Myocyte (in vitro differentiated cells): ENCODE results near the gene LDAH. TPM values are rescaled to one million over a fixed set of nuclear protein-coding genes. Genes with fewer than 3 reads are reported as not detected.
"Not testable (repeated sequence)": the region's sequence is repeated elsewhere in the genome, so short reads cannot be mapped to it uniquely, and the experiment has no call there.

Experiments
- DNase-seq: peaks from one replicate; pipeline ENCODE4 v3.0.0-alpha.2; 2012; ENCODE audit warnings: low read depth
- polyA plus RNA-seq: library from polyadenylated mRNA; unstranded; fragments of >200 nt; gene quantifications from one replicate; pipeline ENCODE4 v1.2.1, GENCODE V29; 2012; ENCODE audit warnings: missing spikeins
- total RNA-seq: library from RNA; depleted of rRNA; stranded (reverse); fragments of >200 nt; gene quantifications from 2 replicates; pipeline ENCODE4 v1.2.3, GENCODE V29; 2014

LDAH gene
- 14.7 and 15.7 TPM in 2 replicates for total RNA-seq
- 8.7 TPM for polyA plus RNA-seq

GRCh38 chr2:20822535-20823490, at the start of gene LDAH:
Gene LDAH (minus strand): TSS chr2:20823101. CDS start chr2:20801463, 21,638 bp downstream.
- peak; percentile 95 for DNase-seq

- no peak for DNase-seq
Observed at GRCh38 chr2:20868377-20868776, 45.5 kb upstream of the LDAH start.

- no peak for DNase-seq
Observed at GRCh38 chr2:20862850-20863249, 39.9 kb upstream of the LDAH start.

GRCh38 chr2:20855456-20855855, 32.6 kb upstream of the LDAH start:
- no peak for DNase-seq

- no peak for DNase-seq
Observed at GRCh38 chr2:20852670-20853069, 29.8 kb upstream of the LDAH start.

- no peak for DNase-seq
Observed at GRCh38 chr2:20852139-20852538, 29.2 kb upstream of the LDAH start.

- DNase-seq = no peak
Observed at GRCh38 chr2:20844246-20844645, 21.3 kb upstream of the LDAH start.

- DNase-seq = no peak
Observed at GRCh38 chr2:20839052-20839451, 16.2 kb upstream of the LDAH start.

GRCh38 chr2:20838016-20838415, 15.1 kb upstream of the LDAH start:
- peak; percentile 1 for DNase-seq

- DNase-seq = no peak
Observed at GRCh38 chr2:20836521-20836920, 13.6 kb upstream of the LDAH start.

GRCh38 chr2:20834331-20834730, 11.4 kb upstream of the LDAH start:
- no peak for DNase-seq

GRCh38 chr2:20832606-20833005, 9.7 kb upstream of the LDAH start:
- DNase-seq = no peak

GRCh38 chr2:20829861-20830260, 7.0 kb upstream of the LDAH start:
- DNase-seq = no peak

GRCh38 chr2:20823917-20824316, 1.0 kb upstream of the LDAH start:
- no peak for DNase-seq

GRCh38 chr2:20818820-20819219, 4.1 kb downstream of the LDAH start:
- DNase-seq = no peak

- DNase-seq = no peak
Observed at GRCh38 chr2:20815216-20815615, 7.7 kb downstream of the LDAH start.

GRCh38 chr2:20812779-20813178, 10.1 kb downstream of the LDAH start:
- no peak for DNase-seq

GRCh38 chr2:20806286-20806685, 16.6 kb downstream of the LDAH start:
- no peak for DNase-seq

- DNase-seq = no peak
Observed at GRCh38 chr2:20803974-20804373, 18.9 kb downstream of the LDAH start.

- no peak for DNase-seq
Observed at GRCh38 chr2:20803226-20803682, 19.6 kb downstream of the LDAH start.

- no peak for DNase-seq
Observed at GRCh38 chr2:20797096-20797495, 25.8 kb downstream of the LDAH start.

GRCh38 chr2:20796374-20796791, 26.5 kb downstream of the LDAH start:
- no peak for DNase-seq

- DNase-seq = not testable (repeated sequence)
Observed at GRCh38 chr2:20793944-20794343, 29.0 kb downstream of the LDAH start.
